Measurements from ENCODE around the gene SVOPL. TPM values are rescaled to one million over a fixed set of nuclear protein-coding genes. Genes with fewer than 3 reads are reported as not detected.

SVOPL gene
- total and polyA plus RNA-seq, 10 of the 15 experiments (the other 5 are each of a cell fraction or from before 2014, with no cell fraction given): 0.15 TPM; not detected in 9

DNA sequence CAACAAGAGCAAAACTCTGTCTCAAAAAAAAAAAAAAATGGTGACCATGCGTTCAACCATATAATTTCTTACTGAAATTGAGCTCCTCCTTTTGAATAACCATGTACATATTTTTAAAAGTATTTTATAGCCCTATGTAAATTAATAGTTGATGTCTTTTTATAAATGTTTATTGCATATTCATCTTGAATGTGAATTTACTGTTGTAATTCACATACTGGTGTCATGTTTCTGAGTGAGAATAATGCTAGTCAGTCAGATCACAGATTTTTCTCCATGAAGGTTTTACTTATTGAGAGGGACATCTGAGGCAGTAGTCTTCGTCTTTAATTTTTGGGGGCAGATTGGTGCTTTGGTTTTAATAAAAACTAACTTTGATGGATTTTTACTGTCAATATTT lies 112.2 kb downstream of the SVOPL start:
- H3K27ac ChIP-seq (ENCODE audit: control insufficient read depth, insufficient read depth): no peak overlapping the region
- H4K20me1 ChIP-seq (ENCODE audit: control insufficient read depth, insufficient read depth): no peaks in the 10 kb centered on the region
- no peak overlapping the region for H3K4me2 ChIP-seq (ENCODE audit: control insufficient read depth, insufficient read depth)
- ChIA-PET CTCF (interaction anchor here (0.7 kb wide), 1 partner anchor 1532 kb away, joined by 3 read pairs; no protein-coding TSS in a partner anchor), SMC1A (ENCODE audit: uncharacterized antibody, unreplicated experiment) (interaction anchor here (1.2 to 1.6 kb wide), 2 partner anchors 8 to 122 kb away, joined by 4 read pairs; no protein-coding TSS in a partner anchor), POLR2A (no interaction called here), RAD21 (ENCODE audit: unreplicated experiment) (no interaction called here)
- intact Hi-C loops (cut with micrococcal nuclease; ENCODE audit: unreplicated experiment): no loop called here
- no TSS peak for BruUV-seq (replicated peaks)
- H2AFZ ChIP-seq (ENCODE audit: control insufficient read depth, low read depth, low read length): no peak overlapping the region
- DNase-seq (ENCODE audit: low read depth, low spot score) (no peak), ATAC-seq (no peak), FAIRE-seq (no peak)
- no peaks in the 10 kb centered on the region for H3K79me2 ChIP-seq (ENCODE audit: control insufficient read depth, insufficient read depth, low read length)
- no peaks in the 10 kb centered on the region for H3K4me1 ChIP-seq (ENCODE audit: control insufficient read depth, insufficient read depth, low read length)
- no peaks in the 10 kb centered on the region for H3K27me3 ChIP-seq (replicated peaks in 1 of 2; ENCODE audit: control insufficient read depth in 2 of 2, insufficient read depth in 2 of 2, low read length in 1 of 2)
- no peak overlapping the region for H3K9ac ChIP-seq (ENCODE audit: control insufficient read depth, insufficient read depth, low read length)
- 100% methylated on average over 2 of the region's 2 CpGs for WGBS (ENCODE audit: insufficient coverage, insufficient replicate concordance, low lambda C conversion rate, missing lambda C conversion rate)
- in situ Hi-C loops (cut with MboI): no loop called here
- H3K36me3 ChIP-seq (ENCODE audit: control insufficient read depth in 2 of 2, insufficient read depth in 2 of 2, low read length in 1 of 2): no peaks in the 10 kb centered on the region; a peak in 1 of 4 replicates
- TF ChIP-seq CEBPB (IDR thresholded peaks at IDR 0.05; ENCODE audit: borderline replicate concordance in 1 of 2, low read depth in 2 of 2, low read length in 2 of 2): no peak
- no peak for TF ChIP-seq SUPT20H (IDR thresholded peaks at IDR 0.05; ENCODE audit: borderline replicate concordance, control insufficient read depth, low read depth, low read length)
- no peak for TF ChIP-seq BRCA1 (IDR thresholded peaks at IDR 0.05; ENCODE audit: low read depth, low read length)
- TF ChIP-seq NR2C1 (IDR thresholded peaks at IDR 0.05): no peak
- TF ChIP-seq ESRRA (IDR thresholded peaks at IDR 0.05; ENCODE audit: low read length): no peak
- TF ChIP-seq PAX5 (IDR thresholded peaks at IDR 0.05; ENCODE audit: borderline replicate concordance, low read depth, low read length): no peak
- TF ChIP-seq NFXL1 (IDR thresholded peaks at IDR 0.05; ENCODE audit: borderline replicate concordance): no peak
- no peak for TF ChIP-seq TCF3 (IDR thresholded peaks at IDR 0.05; ENCODE audit: borderline replicate concordance, insufficient read depth, low read depth, low read length)
- H3K9me3 ChIP-seq (replicated peaks; ENCODE audit: control insufficient read depth, insufficient read depth, low read length): no peaks in the 10 kb centered on the region
- no peak overlapping the region for H3K4me3 ChIP-seq

DNA sequence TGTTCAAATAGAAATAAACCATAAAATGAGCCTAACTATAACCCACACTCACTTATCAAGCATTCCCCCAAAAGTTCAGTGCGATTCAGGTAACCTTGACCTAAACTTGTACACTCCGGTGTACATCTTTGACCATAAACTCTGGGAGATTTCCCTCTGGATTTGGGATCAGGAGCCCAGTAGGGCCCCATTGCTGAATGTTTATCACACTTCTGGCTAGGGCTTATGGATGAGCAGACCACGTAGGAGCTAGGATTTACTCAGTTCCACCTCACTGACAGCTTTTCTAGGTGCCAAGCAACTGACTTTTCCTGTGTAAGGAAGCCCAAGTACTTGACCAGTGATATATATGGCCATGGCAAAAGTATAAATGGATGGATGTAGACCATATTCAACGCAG lies 113.7 kb downstream of the SVOPL start:
- Histone ChIP-seq H3K79me2 (ENCODE audit: control insufficient read depth, insufficient read depth, low read length) (no peaks in the 10 kb centered on the region), H4K20me1 (ENCODE audit: control insufficient read depth, insufficient read depth) (no peaks in the 10 kb centered on the region), H3K9ac (ENCODE audit: control insufficient read depth, insufficient read depth, low read length) (no peak overlapping the region), H3K4me2 (ENCODE audit: control insufficient read depth, insufficient read depth) (no peak overlapping the region), H3K27me3 (replicated peaks in 1 of 2; ENCODE audit: control insufficient read depth in 2 of 2, insufficient read depth in 2 of 2, low read length in 1 of 2) (no peaks in the 10 kb centered on the region), H3K27ac (ENCODE audit: control insufficient read depth, insufficient read depth) (no peak overlapping the region), H3K4me3 (no peak overlapping the region), H3K9me3 (replicated peaks; ENCODE audit: control insufficient read depth, insufficient read depth, low read length) (no peaks in the 10 kb centered on the region), H3K36me3 (ENCODE audit: control insufficient read depth in 2 of 2, insufficient read depth in 2 of 2, low read length in 1 of 2) (no peaks in the 10 kb centered on the region; a peak in 1 of 4 replicates), H2AFZ (ENCODE audit: control insufficient read depth, low read depth, low read length) (no peak overlapping the region), H3K4me1 (ENCODE audit: control insufficient read depth, insufficient read depth, low read length) (no peaks in the 10 kb centered on the region)
- BruUV-seq (replicated peaks): no TSS peak
- FAIRE-seq (no peak), DNase-seq (ENCODE audit: low read depth, low spot score) (no peak), ATAC-seq (no peak)
- ChIA-PET POLR2A (no interaction called here), RAD21 (ENCODE audit: unreplicated experiment) (no interaction called here), CTCF (interaction anchor here (1.0 kb wide), 1 partner anchor 51 kb away, joined by 3 read pairs; no protein-coding TSS in a partner anchor), SMC1A (ENCODE audit: uncharacterized antibody, unreplicated experiment) (no interaction called here)
- in situ Hi-C loops (cut with MboI) (no loop called here), intact Hi-C loops (cut with micrococcal nuclease; ENCODE audit: unreplicated experiment) (no loop called here)
- WGBS (ENCODE audit: insufficient coverage, insufficient replicate concordance, low lambda C conversion rate, missing lambda C conversion rate): 98% methylated on average over 4 of the region's 4 CpGs
- TF ChIP-seq LARP7 (IDR thresholded peaks at IDR 0.05): no peak
- no peak for TF ChIP-seq CREB1 (IDR thresholded peaks at IDR 0.05; ENCODE audit: low read depth)
